H9 (cell line): ENCODE results near the gene TRPV5. TPM values are rescaled to one million over a fixed set of nuclear protein-coding genes. Genes with fewer than 3 reads are reported as not detected.

Experiments used
- DNase-seq: peaks from one replicate; pipeline ENCODE4 v3.0.0-alpha.2; 2017
- H2AFZ ChIP-seq: one replicate; pipeline ENCODE4 v1.6.1; 2013; ENCODE audit warnings: mild to moderate bottlenecking, low read length, control low read depth, moderate library complexity
- H2AK5ac ChIP-seq: 2 replicates; pipeline ENCODE4 v1.6.1; 2013; ENCODE audit warnings: low read length, control low read depth, mixed read lengths; ENCODE audit not compliant: insufficient read length
- H2BK120ac ChIP-seq: one replicate; pipeline ENCODE4 v1.6.1; 2013; ENCODE audit warnings: low read depth, mild to moderate bottlenecking, low read length, control low read depth, inconsistent platforms; ENCODE audit not compliant: poor library complexity, severe bottlenecking
- H2BK12ac ChIP-seq: 2 replicates; pipeline ENCODE4 v1.6.1; 2013; ENCODE audit warnings: low read length, control low read depth, mixed read lengths, low read depth; ENCODE audit not compliant: insufficient read length
- H2BK15ac ChIP-seq: 2 replicates; pipeline ENCODE4 v1.6.1; 2013; ENCODE audit warnings: low read depth, low read length, control low read depth
- H2BK20ac ChIP-seq: one replicate; pipeline ENCODE4 v1.6.1; 2013; ENCODE audit warnings: low read depth, mild to moderate bottlenecking, low read length, control low read depth, inconsistent platforms; ENCODE audit not compliant: poor library complexity, severe bottlenecking
- H2BK5ac ChIP-seq: 2 replicates; pipeline ENCODE4 v1.6.1; 2013; ENCODE audit warnings: low read length, control low read depth, mixed read lengths; ENCODE audit not compliant: insufficient read length
- H3K14ac ChIP-seq: 2 replicates; pipeline ENCODE4 v1.6.1; 2013; ENCODE audit warnings: low read length, control low read depth; ENCODE audit not compliant: insufficient read depth
- H3K18ac ChIP-seq: 2 replicates; pipeline ENCODE4 v1.6.1; 2013; ENCODE audit warnings: low read depth, mild to moderate bottlenecking, mixed read lengths, low read length, control low read depth; ENCODE audit not compliant: insufficient read length
- H3K23ac ChIP-seq: 2 replicates; pipeline ENCODE4 v1.6.1; 2013; ENCODE audit warnings: low read length, control low read depth, mixed read lengths, low read depth; ENCODE audit not compliant: insufficient read length
- H3K23me2 ChIP-seq: 2 replicates; pipeline ENCODE4 v1.6.1; 2013; ENCODE audit warnings: low read depth, mild to moderate bottlenecking, mixed read lengths, low read length, control low read depth; ENCODE audit not compliant: insufficient read length, poor library complexity, severe bottlenecking
- H3K27ac ChIP-seq: 2 replicates; pipeline ENCODE4 v1.5.1; 2013; ENCODE audit warnings: low read length, control low read depth, mixed read lengths, low read depth; ENCODE audit not compliant: insufficient read length
- H3K27me3 ChIP-seq: 2 replicates; pipeline ENCODE4 v1.6.1; 2013; ENCODE audit warnings: low read length, control low read depth, inconsistent platforms; ENCODE audit not compliant: insufficient read depth
- H3K4ac ChIP-seq: 2 replicates; pipeline ENCODE4 v1.6.1; 2013; ENCODE audit warnings: low read depth, mild to moderate bottlenecking, control low read depth, inconsistent platforms, low read length, moderate library complexity
- H3K4me1 ChIP-seq: 2 replicates; pipeline ENCODE4 v1.6.1; 2013; ENCODE audit warnings: low read length, control low read depth, inconsistent platforms; ENCODE audit not compliant: insufficient read depth
- H3K4me2 ChIP-seq: 2 replicates; pipeline ENCODE4 v1.6.1; 2013; ENCODE audit warnings: low read length, control low read depth, mixed read lengths; ENCODE audit not compliant: insufficient read length, insufficient read depth
- H3K56ac ChIP-seq: 2 replicates; pipeline ENCODE4 v1.6.1; 2013; ENCODE audit warnings: low read depth, mild to moderate bottlenecking, mixed read lengths, low read length, control low read depth; ENCODE audit not compliant: insufficient read length
- H3K79me1 ChIP-seq: 2 replicates; pipeline ENCODE4 v1.6.1; 2013; ENCODE audit warnings: low read depth, mild to moderate bottlenecking, moderate library complexity, low read length, control low read depth, inconsistent platforms; ENCODE audit not compliant: insufficient read depth, poor library complexity, severe bottlenecking
- H3K79me2 ChIP-seq: 2 replicates; pipeline ENCODE4 v1.6.1; 2013; ENCODE audit warnings: low read length, control low read depth, inconsistent platforms; ENCODE audit not compliant: insufficient read depth
- H3K9ac ChIP-seq: 2 replicates; pipeline ENCODE4 v1.6.1; 2013; ENCODE audit warnings: low read length, control low read depth, mixed read lengths; ENCODE audit not compliant: insufficient read length; ENCODE audit errors: extremely low read depth
- H3K9me3 ChIP-seq: one replicate; pipeline ENCODE4 v1.6.1; 2013; ENCODE audit warnings: low read depth, low read length, inconsistent platforms; ENCODE audit not compliant: control insufficient read depth
- H3T11ph ChIP-seq: one replicate; pipeline ENCODE4 v1.6.1; 2013; ENCODE audit warnings: mild to moderate bottlenecking, low read length, control low read depth, inconsistent platforms
- H4K20me1 ChIP-seq: one replicate; pipeline ENCODE4 v1.6.1; 2013; ENCODE audit not compliant: control insufficient read depth, insufficient read length, insufficient read depth
- H4K5ac ChIP-seq: 2 replicates; pipeline ENCODE4 v1.6.1; 2013; ENCODE audit warnings: low read depth, mild to moderate bottlenecking, mixed read lengths, low read length, control low read depth; ENCODE audit not compliant: insufficient read length
- H4K8ac ChIP-seq: replicated peaks from 2 replicates; pipeline ENCODE4 v1.6.1; 2013; ENCODE audit warnings: low read length, control low read depth, mixed read lengths, low read depth; ENCODE audit not compliant: insufficient read length
- H4K91ac ChIP-seq: 2 replicates; pipeline ENCODE4 v1.6.1; 2013; ENCODE audit warnings: low read depth, mild to moderate bottlenecking, moderate library complexity, mixed read lengths, low read length, control low read depth; ENCODE audit not compliant: insufficient read length
- H3K27ac Mint-ChIP-seq, 3 experiments: 2 replicates in 2 of 3; 3 replicates in 1 of 3; pipeline ENCODE4 v1.8.0; 2020 to 2021; ENCODE audit warnings: mixed read lengths in 3 of 3, mild to moderate bottlenecking in 1 of 3, moderate library complexity in 1 of 3
- H3K27me3 Mint-ChIP-seq: 2 replicates; pipeline ENCODE4 v1.8.0; 2021; ENCODE audit warnings: low read depth, mild to moderate bottlenecking, moderate library complexity, mixed read lengths
- H3K36me3 Mint-ChIP-seq, 3 experiments: 2 replicates in 2 of 3; 3 replicates in 1 of 3; pipeline ENCODE4 v1.8.0; 2020 to 2021; ENCODE audit warnings: low read depth in 3 of 3, mixed read lengths in 3 of 3; ENCODE audit not compliant: insufficient read depth in 1 of 3
- H3K4me1 Mint-ChIP-seq, 2 experiments: 2 replicates each; pipeline ENCODE4 v1.8.0; 2020; ENCODE audit warnings: mixed read lengths in 2 of 2
- H3K4me3 Mint-ChIP-seq, 2 experiments: 2 replicates in 1 of 2; 3 replicates in 1 of 2; pipeline ENCODE4 v1.8.0; 2020 to 2021; ENCODE audit warnings: mild to moderate bottlenecking in 2 of 2, mixed read lengths in 2 of 2, moderate library complexity in 1 of 2
- H3K9me3 Mint-ChIP-seq, 2 experiments: 2 replicates in 1 of 2; 3 replicates in 1 of 2; pipeline ENCODE4 v1.8.0; 2020; ENCODE audit warnings: mild to moderate bottlenecking in 2 of 2, mixed read lengths in 2 of 2, moderate library complexity in 1 of 2
- WGBS: extraction: QIAGEN DNeasy Blood & Tissue Kit; methylation state at CpG from one replicate; pipeline ENCODE4 v1.1.7; 2013; ENCODE audit warnings: missing lambda C conversion rate, low lambda C conversion rate, mixed read lengths; ENCODE audit not compliant: insufficient read length; ENCODE audit errors: extremely low coverage; 5-methylcytosine and 5-hydroxymethylcytosine counted together
- total RNA-seq: library from RNA; stranded (reverse); gene quantifications from 2 replicates; pipeline ENCODE4 v1.2.1, GENCODE V29; 2021
- TF ChIP-seq, protein P1 (sequence below): fragments of 200-600 bp; sonication (generic); conservative IDR thresholded peaks from 3 replicates; pipeline ENCODE4 v1.8.0; 2021; ENCODE audit warnings: antibody characterized with exemption, mild to moderate bottlenecking

Gene TRPV5
- total RNA-seq, 1 experiment from 2014 or later, result not detected

GRCh38 chr7:142887282-142888015, 46.1 kb downstream of the TRPV5 start:
- H3K18ac ChIP-seq, result no peak overlapping the region
- TF ChIP-seq, protein P1, sequence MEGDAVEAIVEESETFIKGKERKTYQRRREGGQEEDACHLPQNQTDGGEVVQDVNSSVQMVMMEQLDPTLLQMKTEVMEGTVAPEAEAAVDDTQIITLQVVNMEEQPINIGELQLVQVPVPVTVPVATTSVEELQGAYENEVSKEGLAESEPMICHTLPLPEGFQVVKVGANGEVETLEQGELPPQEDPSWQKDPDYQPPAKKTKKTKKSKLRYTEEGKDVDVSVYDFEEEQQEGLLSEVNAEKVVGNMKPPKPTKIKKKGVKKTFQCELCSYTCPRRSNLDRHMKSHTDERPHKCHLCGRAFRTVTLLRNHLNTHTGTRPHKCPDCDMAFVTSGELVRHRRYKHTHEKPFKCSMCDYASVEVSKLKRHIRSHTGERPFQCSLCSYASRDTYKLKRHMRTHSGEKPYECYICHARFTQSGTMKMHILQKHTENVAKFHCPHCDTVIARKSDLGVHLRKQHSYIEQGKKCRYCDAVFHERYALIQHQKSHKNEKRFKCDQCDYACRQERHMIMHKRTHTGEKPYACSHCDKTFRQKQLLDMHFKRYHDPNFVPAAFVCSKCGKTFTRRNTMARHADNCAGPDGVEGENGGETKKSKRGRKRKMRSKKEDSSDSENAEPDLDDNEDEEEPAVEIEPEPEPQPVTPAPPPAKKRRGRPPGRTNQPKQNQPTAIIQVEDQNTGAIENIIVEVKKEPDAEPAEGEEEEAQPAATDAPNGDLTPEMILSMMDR, result no peak
- no peak overlapping the region for H2AK5ac ChIP-seq
- peak; percentile 11 for DNase-seq
- peaks cover 0 to 2% (median 0%) of the 10 kb centered on the region in 3 experiments; a peak in 2 of 7 replicates for H3K36me3 Mint-ChIP-seq
- H3K27ac ChIP-seq, result no peak overlapping the region
- H3K56ac ChIP-seq, result no peak overlapping the region
- no peak overlapping the region for H2BK5ac ChIP-seq
- H3T11ph ChIP-seq, result no peak overlapping the region
- no peak overlapping the region for H4K91ac ChIP-seq
- H3K9me3 Mint-ChIP-seq, result peaks cover 3 to 8% of the 10 kb centered on the region in 2 experiments; a peak in 3 of 5 replicates
- no peak overlapping the region for H2BK20ac ChIP-seq
- H3K4me1 ChIP-seq, result no peaks in the 10 kb centered on the region; the same call in 1 of the 2 replicates
- no peak overlapping the region; a peak in 1 of 7 replicates for H3K27ac Mint-ChIP-seq
- H3K4ac ChIP-seq, result no peak overlapping the region
- H3K23me2 ChIP-seq, result peaks cover 3% of the 10 kb centered on the region
- H3K4me2 ChIP-seq, result no peak overlapping the region
- no peak overlapping the region; the same call in 1 of the 2 replicates for H2BK15ac ChIP-seq
- peaks cover 5% of the 10 kb centered on the region for H3K27me3 Mint-ChIP-seq
- no peak overlapping the region for H4K8ac ChIP-seq
- H3K79me2 ChIP-seq, result no peaks in the 10 kb centered on the region; the same call in 1 of the 2 replicates
- peaks cover 2% of the 10 kb centered on the region for H4K20me1 ChIP-seq
- no peak overlapping the region for H4K5ac ChIP-seq
- WGBS, result 100% methylated on average over 2 of the region's 12 CpGs
- H3K9ac ChIP-seq, result no peak overlapping the region
- H3K4me1 Mint-ChIP-seq, result peaks cover 12 to 17% of the 10 kb centered on the region in 2 experiments
- H2BK12ac ChIP-seq, result no peak overlapping the region
- no peak overlapping the region for H2BK120ac ChIP-seq
- peak overlapping the region in 1 of 2 experiments; percentile 5; a peak in 1 of 5 replicates for H3K4me3 Mint-ChIP-seq
- no peaks in the 10 kb centered on the region for H3K79me1 ChIP-seq
- peak overlapping the region; percentile 37 for H3K23ac ChIP-seq
- no peak overlapping the region for H3K14ac ChIP-seq
- no peaks in the 10 kb centered on the region for H3K27me3 ChIP-seq
- H2AFZ ChIP-seq, result no peak overlapping the region
- no peaks in the 10 kb centered on the region for H3K9me3 ChIP-seq
